SK-N-SH (cell line): Measurements from ENCODE around the gene MB. TPM values are rescaled to one million over a fixed set of nuclear protein-coding genes. Genes with fewer than 3 reads are reported as not detected.
A peak's percentile ranks its signal among the peaks of the same experiment; 100 is the strongest.

Experiments used
- CTCF ChIA-PET: fragments of 300-600, 350-600 bp; formaldehyde crosslinking; extraction: SDS; loops from one replicate; lab custom pipeline; 2021; lab: Yijun Ruan, JAX
- POLR2A ChIA-PET: fragments of 350-600 bp; sonication (Branson Sonifier 250); formaldehyde crosslinking; extraction: SDS; loops from one replicate; lab custom pipeline; 2020; ENCODE audit warnings: antibody characterized with exemption, inconsistent platforms; lab: Yijun Ruan, JAX
- DNase-seq: peaks from one replicate; pipeline ENCODE4 v3.0.0; 2012
- H2AFZ ChIP-seq: fragments of 200-600 bp; sonication (generic); 2 replicates; pipeline ENCODE4 v1.8.1; 2016; ENCODE audit warnings: antibody characterized with exemption, mild to moderate bottlenecking, low read depth
- H3F3A ChIP-seq: fragments of 200-600 bp; sonication (generic); replicated peaks from 2 replicates; pipeline ENCODE3; 2016; ENCODE audit warnings: antibody characterized with exemption, mild to moderate bottlenecking; ENCODE audit not compliant: insufficient read depth
- H3K27ac ChIP-seq, 2 experiments: fragments of 200-500 bp in 1 of 2; fragments of 200-600 bp in 1 of 2; sonication (Bioruptor generic) in 1 of 2; sonication (generic), shearing (Covaris generic) in 1 of 2; 2 replicates each; pipeline versions ENCODE4 v1.5.1 to v1.6.1; 2014 to 2016; ENCODE audit warnings: low read depth in 2 of 2, inconsistent platforms in 1 of 2, low read length in 1 of 2, mild to moderate bottlenecking in 1 of 2, mixed read lengths in 1 of 2
- H3K27me3 ChIP-seq: fragments of 200-600 bp; sonication (generic), shearing (Covaris generic); 2 replicates; pipeline ENCODE4 v1.6.1; 2016; ENCODE audit warnings: mixed run types; ENCODE audit not compliant: insufficient read depth
- H3K36me3 ChIP-seq, 2 experiments: fragments of 200-500 bp in 1 of 2; fragments of 200-600 bp in 1 of 2; sonication (Bioruptor generic) in 1 of 2; sonication (generic) in 1 of 2; replicated peaks in 1 of 2; 2 replicates each; pipeline versions ENCODE3 to v1.5.1; 2014 to 2016; ENCODE audit warnings: low read length in 1 of 2, mild to moderate bottlenecking in 1 of 2; ENCODE audit not compliant: insufficient read depth in 2 of 2, control insufficient read depth in 1 of 2
- H3K4me1 ChIP-seq, 2 experiments: fragments of 200-500 bp in 1 of 2; fragments of 200-600 bp in 1 of 2; sonication (Bioruptor generic) in 1 of 2; sonication (generic), shearing (Covaris generic) in 1 of 2; 2 replicates each; pipeline versions ENCODE4 v1.5.1 to v1.6.1; 2014 to 2016; ENCODE audit warnings: low read depth in 1 of 2, low read length in 1 of 2, mixed run types in 1 of 2; ENCODE audit not compliant: insufficient read depth in 2 of 2, control insufficient read depth in 1 of 2
- H3K4me2 ChIP-seq: fragments of 200-600 bp; sonication (generic), shearing (Covaris generic); 2 replicates; pipeline ENCODE4 v1.6.1; 2017; ENCODE audit warnings: mixed run types
- H3K4me3 ChIP-seq, 2 experiments: fragments of 200-500 bp in 1 of 2; fragments of 200-600 bp in 1 of 2; sonication (Bioruptor generic) in 1 of 2; sonication (generic), shearing (Covaris generic) in 1 of 2; 2 replicates each; pipeline versions ENCODE4 v1.5.1 to v1.8.1; 2014 to 2016; ENCODE audit warnings: low read depth in 2 of 2, inconsistent platforms in 1 of 2, low read length in 1 of 2, mild to moderate bottlenecking in 1 of 2, mixed read lengths in 1 of 2, moderate library complexity in 1 of 2
- H3K79me2 ChIP-seq: fragments of 200-600 bp; sonication (generic); 2 replicates; pipeline ENCODE4 v1.8.1; 2017; ENCODE audit warnings: mild to moderate bottlenecking; ENCODE audit not compliant: insufficient read depth
- H3K9ac ChIP-seq: fragments of 200-600 bp; sonication (generic); 2 replicates; pipeline ENCODE4 v1.6.1; 2017; ENCODE audit warnings: mixed run types
- H3K9me2 ChIP-seq: fragments of 200-600 bp; sonication (generic); 2 replicates; pipeline ENCODE4 v1.6.1; 2017; ENCODE audit warnings: mixed run types
- H3K9me3 ChIP-seq: fragments of 200-600 bp; sonication (generic); 2 replicates; pipeline ENCODE4 v1.6.1; 2017; ENCODE audit warnings: mixed run types, mild to moderate bottlenecking, moderate library complexity
- H4K20me1 ChIP-seq: fragments of 200-600 bp; sonication (generic); 2 replicates; pipeline ENCODE4 v1.6.1; 2017; ENCODE audit warnings: mild to moderate bottlenecking, mixed run types; ENCODE audit not compliant: insufficient read depth
- CHD2 ChIP-seq: fragments of 150-350 bp; IDR thresholded peaks from 2 replicates; pipeline ENCODE4 v1.6.1; 2018; ENCODE audit warnings: low read length; ENCODE audit not compliant: partially characterized antibody
- ELF1 ChIP-seq: IDR thresholded peaks from 2 replicates; pipeline ENCODE4 v1.4.0; 2012
- EP300 ChIP-seq, 2 experiments: IDR thresholded peaks; 2 replicates each; pipeline versions ENCODE4 v1.4.0 to v1.6.1; 2012; ENCODE audit warnings: borderline replicate concordance in 1 of 2, low read depth in 1 of 2, low read length in 1 of 2
- EZH2phosphoT487 ChIP-seq: fragments of 200-600 bp; sonication (generic); IDR thresholded peaks from 2 replicates; pipeline ENCODE4 v1.6.1; 2017; ENCODE audit warnings: low read depth, mixed run types, mild to moderate bottlenecking, antibody characterized with exemption, moderate library complexity, borderline replicate concordance
- FOSL2 ChIP-seq: IDR thresholded peaks from 2 replicates; pipeline ENCODE4 v1.4.0; 2012; ENCODE audit warnings: low read depth, mild to moderate bottlenecking, moderate library complexity, borderline replicate concordance
- FOXM1 ChIP-seq: IDR thresholded peaks from 2 replicates; pipeline ENCODE4 v1.4.0; 2012; ENCODE audit warnings: low read depth, mild to moderate bottlenecking
- GABPA ChIP-seq: IDR thresholded peaks from 2 replicates; pipeline ENCODE4 v1.4.0; 2012; ENCODE audit warnings: low read depth, mild to moderate bottlenecking
- IRF3 ChIP-seq: fragments of 150-350 bp; IDR thresholded peaks from 2 replicates; pipeline ENCODE4 v1.6.1; 2016; ENCODE audit warnings: mild to moderate bottlenecking, low read depth, low read length
- MXI1 ChIP-seq: IDR thresholded peaks from 2 replicates; pipeline ENCODE4 v1.6.1; 2012; ENCODE audit warnings: mild to moderate bottlenecking, low read depth, low read length, improper control_type of control experiment
- NRF1 ChIP-seq: IDR thresholded peaks from 2 replicates; pipeline ENCODE4 v1.6.1; 2012; ENCODE audit warnings: low read depth, mild to moderate bottlenecking, low read length
- RCOR1 ChIP-seq: fragments of 150-350 bp; IDR thresholded peaks from 2 replicates; pipeline ENCODE4 v1.6.1; 2017; ENCODE audit warnings: antibody characterized with exemption, low read length
- RFX5 ChIP-seq: IDR thresholded peaks from 2 replicates; pipeline ENCODE4 v1.6.1; 2012; ENCODE audit warnings: mild to moderate bottlenecking, improper control_type of control experiment, low read length
- RXRA ChIP-seq: IDR thresholded peaks from 2 replicates; pipeline ENCODE4 v1.4.0; 2012; ENCODE audit warnings: low read depth, mild to moderate bottlenecking, borderline replicate concordance
- SIN3A ChIP-seq: IDR thresholded peaks from 2 replicates; pipeline ENCODE4 v1.6.1; 2012; ENCODE audit warnings: low read depth, mild to moderate bottlenecking, low read length, moderate library complexity, borderline replicate concordance
- SMC3 ChIP-seq: IDR thresholded peaks from 2 replicates; pipeline ENCODE4 v1.6.1; 2012; ENCODE audit warnings: low read depth, low read length, improper control_type of control experiment
- TCF12 ChIP-seq: IDR thresholded peaks from 2 replicates; pipeline ENCODE4 v1.4.0; 2012
- YY1 ChIP-seq: IDR thresholded peaks from 2 replicates; pipeline ENCODE4 v1.4.0; 2012; ENCODE audit warnings: low read depth, mild to moderate bottlenecking
- WGBS: methylation state at CpG from one replicate; pipeline ENCODE4 v1.1.6; 2017; ENCODE audit warnings: low lambda C conversion rate; 5-methylcytosine and 5-hydroxymethylcytosine counted together
- polyA plus RNA-seq, 3 experiments: library from polyadenylated mRNA; depleted of rRNA; stranded (reverse); fragments of >200 nt; gene quantifications; 2 replicates each; pipeline ENCODE4 v1.2.3, GENCODE V29; 2012

Gene MB
- polyA plus RNA-seq, 1 of the 3 experiments (the other 2 are of a cell fraction) = 0.95 TPM

GRCh38 chr22:35660291-35661127, 43.4 kb upstream of the MB start:
- H3K4me1 ChIP-seq = peaks cover 10 to 12% of the 10 kb centered on the region in 2 experiments; a peak in 3 of 4 replicates
- no peaks in the 10 kb centered on the region for H3K36me3 ChIP-seq
- no peak for TF ChIP-seq RCOR1
- TF ChIP-seq NRF1 = no peak
- no peak for TF ChIP-seq ELF1
- TF ChIP-seq EZH2phosphoT487 = no peak
- TF ChIP-seq EP300 (IDR thresholded peaks at IDR 0.05; ENCODE audit: borderline replicate concordance in 1 of 2, low read depth in 1 of 2, low read length in 1 of 2) = no peak
- TF ChIP-seq TCF12 = no peak
- no peak for TF ChIP-seq GABPA
- TF ChIP-seq, all 33 proteins: peak for 0
- Histone ChIP-seq H3K4me2 (no peak overlapping the region), H3K9me3 (0 out of 2 replicates have a peak, but pooled peaks cover 4% of the 10 kb centered on the region), H3K27ac (peak overlapping the region in 1 of 2 experiments; percentile 6; a peak in 1 of 4 replicates), H2AFZ (no peak overlapping the region), H3K4me3 (no peak overlapping the region), H3K27me3 (no peaks in the 10 kb centered on the region), H3K79me2 (no peaks in the 10 kb centered on the region), H3F3A (no peaks in the 10 kb centered on the region), H3K9ac (no peak overlapping the region), H3K9me2 (no peaks in the 10 kb centered on the region), H4K20me1 (no peaks in the 10 kb centered on the region)
- CTCF ChIA-PET = interaction anchor here (0.6 kb wide), 1 partner anchor 80 kb away, joined by 3 read pairs; no protein-coding TSS in a partner anchor
- no peak for DNase-seq
- 93% methylated on average over 2 of the region's 2 CpGs for WGBS
- POLR2A ChIA-PET = interaction anchor here (0.6 kb wide), 1 partner anchor 136 kb away, joined by 3 read pairs; no protein-coding TSS in a partner anchor

DNA sequence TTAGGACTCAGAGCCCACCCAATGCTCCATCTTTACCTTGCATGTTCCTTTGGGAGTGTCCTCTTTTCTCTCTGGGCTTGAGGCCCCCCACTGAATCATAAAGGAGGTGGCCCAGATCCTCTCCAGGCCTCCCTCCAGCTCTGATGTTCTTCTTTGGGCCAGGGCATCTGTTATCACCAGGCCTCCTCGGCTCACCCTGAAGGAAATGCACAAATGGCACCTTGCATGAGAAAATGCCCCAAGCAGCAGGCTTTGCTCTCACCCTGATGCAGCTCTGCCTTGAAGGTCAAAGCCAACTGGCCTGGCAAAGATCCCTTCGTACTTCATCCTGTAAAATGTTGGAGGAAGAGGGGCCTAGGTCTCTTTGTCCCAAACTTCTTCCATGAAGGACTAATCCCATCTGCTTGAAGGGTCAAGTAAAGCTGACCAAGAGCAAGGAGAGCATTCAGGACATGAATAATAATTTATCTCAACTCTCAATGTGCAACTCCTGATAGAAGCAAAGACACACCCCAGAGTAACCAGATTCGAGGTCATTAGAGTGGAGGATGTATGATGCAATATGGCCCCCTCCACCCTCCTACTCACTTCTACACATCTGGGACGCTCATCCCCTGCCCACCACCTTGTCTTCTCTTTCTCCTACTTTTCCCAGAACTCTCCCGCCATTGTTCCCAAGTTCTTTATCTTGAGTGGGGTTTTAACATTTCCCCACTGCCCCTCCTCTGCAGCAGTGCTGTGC, 40.6 kb upstream of the MB start:
- H3K9me3 ChIP-seq = no peaks in the 10 kb centered on the region
- no peak overlapping the region for H3K9ac ChIP-seq
- H3K79me2 ChIP-seq = no peaks in the 10 kb centered on the region
- POLR2A ChIA-PET = no interaction called here
- TF ChIP-seq FOSL2 (no peak), RXRA (no peak), YY1 (no peak), GABPA (no peak), EZH2phosphoT487 (no peak), SIN3A (no peak), FOXM1 (no peak), SMC3 (no peak), IRF3 (no peak), RFX5 (no peak), RCOR1 (no peak), MXI1 (no peak), CHD2 (no peak), NRF1 (no peak)
- H4K20me1 ChIP-seq = no peaks in the 10 kb centered on the region
- no peak overlapping the region for H3K4me3 ChIP-seq
- DNase-seq = no peak
- H2AFZ ChIP-seq = no peak overlapping the region
- H3K4me1 ChIP-seq = peaks cover 10 to 12% of the 10 kb centered on the region in 2 experiments; a peak in 3 of 4 replicates
- no peaks in the 10 kb centered on the region for H3K36me3 ChIP-seq
- H3K27me3 ChIP-seq = no peaks in the 10 kb centered on the region
- CTCF ChIA-PET = interaction anchor here (0.6 to 1.3 kb wide), 2 partner anchors 30 to 478 kb away, joined by 3 to 5 read pairs; no protein-coding TSS in a partner anchor
- WGBS = 50% methylated on average over 5 of the region's 5 CpGs
- H3K27ac ChIP-seq = no peak overlapping the region
- no peaks in the 10 kb centered on the region for H3K9me2 ChIP-seq
- no peaks in the 10 kb centered on the region for H3F3A ChIP-seq
- no peak overlapping the region for H3K4me2 ChIP-seq
